ENCODE results near the gene DCAF8L2. TPM values are rescaled to one million over a fixed set of nuclear protein-coding genes. Genes with fewer than 3 reads are reported as not detected.
"Not testable (repeated sequence)": the region's sequence is repeated elsewhere in the genome, so short reads cannot be mapped to it uniquely, and the experiment has no call there.

The DCAF8L2 gene
- total RNA-seq (not detected), polyA plus RNA-seq (not detected), total RNA-seq (0 to 0.09 (median 0) reads per million in 6 experiments)

DNA sequence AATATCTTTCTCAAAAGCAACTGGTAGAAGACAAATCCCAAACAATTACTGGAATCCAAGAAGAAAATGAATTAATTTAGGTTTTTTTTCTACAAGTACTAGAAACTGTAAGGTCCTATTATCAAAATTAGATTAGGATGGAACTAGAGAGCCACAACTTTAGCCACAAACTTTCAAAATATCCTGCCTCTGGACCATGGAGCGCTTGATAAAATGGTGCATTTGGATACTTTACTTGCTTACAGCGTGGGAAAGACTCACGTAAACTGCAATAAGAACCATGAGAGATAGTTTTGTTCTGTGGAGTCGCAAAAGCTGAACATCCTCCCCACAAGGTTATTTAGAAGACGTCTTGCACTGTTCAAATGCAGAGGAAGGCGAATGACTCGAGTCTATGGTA is at the start of gene DCAF8L2:
DCAF8L2 (plus strand) TSS at position 301 of the 400 bp plus-strand sequence. CDS start 156,552 bp downstream, outside the sequence.
- DNase-seq: no peak
- Mint-ChIP-seq H3K4me1 (no peaks in the 10 kb centered on the region), H3K4me3 (no peak within 1 kb of the TSS), H3K27me3 (no peaks in the 10 kb centered on the region), H3K9me3 (peaks cover 0 to 13% (median 0%) of the 10 kb centered on the region in 9 donors), H3K27ac (no peak within 1 kb of the TSS), H3K36me3 (no peaks in the 10 kb centered on the region)
- ATAC-seq: no peak
- POLR2A ChIA-PET: no interaction called here

GRCh38 chrX:27541161-27541560 is 49.0 kb upstream of the DCAF8L2 start:
- H3K4me1 Mint-ChIP-seq, POLR2A ChIA-PET, ATAC-seq, DNase-seq, H3K36me3 Mint-ChIP-seq, H3K27ac Mint-ChIP-seq, H3K4me3 Mint-ChIP-seq, H3K27me3 Mint-ChIP-seq: not testable (repeated sequence)
- peaks cover 0 to 11% (median 1%) of the 10 kb centered on the region in 9 donors for H3K9me3 Mint-ChIP-seq

DNA sequence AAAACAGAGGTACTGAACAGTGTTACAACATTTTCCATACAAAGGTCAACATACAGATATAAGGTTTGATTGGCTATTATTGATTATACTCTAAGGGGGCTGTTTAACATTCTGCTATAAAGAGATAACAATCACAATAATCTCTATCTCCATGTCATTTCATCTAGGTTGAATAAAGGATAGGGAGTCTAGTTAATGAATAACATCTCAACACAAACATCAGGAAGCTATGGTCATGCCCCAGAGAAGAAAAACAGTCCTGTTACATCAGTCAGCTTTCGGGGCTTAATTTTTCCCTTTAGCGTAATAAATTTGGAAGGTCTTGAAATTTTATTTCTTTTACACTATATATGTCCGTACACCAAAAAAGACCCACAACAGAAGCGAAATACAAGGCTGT is 41.5 kb upstream of the DCAF8L2 start:
- no peak overlapping the region for H3K27ac Mint-ChIP-seq
- ATAC-seq (no peak), DNase-seq (no peak)
- POLR2A ChIA-PET: no interaction called here
- no peak overlapping the region for H3K4me3 Mint-ChIP-seq
- no peaks in the 10 kb centered on the region for H3K27me3 Mint-ChIP-seq
- H3K9me3 Mint-ChIP-seq: peaks cover 0 to 11% (median 3%) of the 10 kb centered on the region in 9 donors
- H3K4me1 Mint-ChIP-seq: no peaks in the 10 kb centered on the region
- H3K36me3 Mint-ChIP-seq: no peaks in the 10 kb centered on the region

DNA sequence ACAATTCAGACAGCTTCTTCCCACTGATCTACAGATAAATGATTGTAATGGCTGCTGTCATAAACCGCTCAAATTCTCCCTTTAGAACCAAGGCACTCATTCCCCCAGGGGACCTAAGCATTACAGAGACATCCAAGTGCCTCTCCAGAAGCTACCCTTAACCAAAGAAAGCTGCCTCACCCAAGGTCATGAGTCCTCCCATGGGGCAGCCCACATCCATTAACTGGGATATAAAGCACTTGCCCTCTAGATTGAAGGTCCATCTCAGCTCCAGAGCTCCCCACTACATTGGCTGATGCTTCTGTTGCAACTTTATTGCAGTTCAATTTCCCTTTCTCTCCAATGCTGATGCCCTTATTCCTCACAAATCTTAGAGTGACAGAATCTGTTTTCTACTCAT is 40.5 kb upstream of the DCAF8L2 start:
- POLR2A ChIA-PET: no interaction called here
- no peak overlapping the region for H3K27ac Mint-ChIP-seq
- H3K27me3 Mint-ChIP-seq: no peaks in the 10 kb centered on the region
- H3K4me3 Mint-ChIP-seq: no peak overlapping the region
- no peaks in the 10 kb centered on the region for H3K36me3 Mint-ChIP-seq
- no peaks in the 10 kb centered on the region for H3K4me1 Mint-ChIP-seq
- DNase-seq: peak in 1 of 10 donors; percentile 34
- peaks cover 0 to 10% (median 3%) of the 10 kb centered on the region in 9 donors for H3K9me3 Mint-ChIP-seq
- no peak for ATAC-seq

GRCh38 chrX:27555514-27555913 is 34.6 kb upstream of the DCAF8L2 start:
- DNase-seq: no peak
- H3K36me3 Mint-ChIP-seq: no peaks in the 10 kb centered on the region
- H3K27ac Mint-ChIP-seq: no peak overlapping the region
- no peaks in the 10 kb centered on the region for H3K27me3 Mint-ChIP-seq
- H3K4me1 Mint-ChIP-seq: no peaks in the 10 kb centered on the region
- no peak overlapping the region for H3K4me3 Mint-ChIP-seq
- H3K9me3 Mint-ChIP-seq: peaks cover 0 to 7% (median 2%) of the 10 kb centered on the region in 9 donors
- POLR2A ChIA-PET: no interaction called here
- ATAC-seq: no peak

DNA sequence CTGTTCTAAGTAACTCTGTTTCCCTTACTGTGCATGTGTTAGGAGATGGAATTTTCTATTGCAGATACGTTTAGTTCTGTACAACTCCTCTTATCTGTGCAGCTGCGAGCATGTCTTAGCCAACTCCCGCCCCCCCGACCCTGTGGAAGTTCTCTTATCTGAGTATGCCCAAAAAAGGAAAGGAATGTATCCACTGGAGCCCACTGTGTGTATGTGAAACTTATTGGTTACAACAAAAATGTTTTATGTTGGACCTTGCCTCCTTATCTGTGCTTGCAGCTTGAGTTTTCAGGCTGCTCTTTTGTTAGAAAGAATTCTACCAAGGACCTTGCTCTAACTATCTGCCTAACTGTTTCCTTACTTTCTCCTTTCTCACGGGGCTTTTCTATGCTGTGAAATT is 24.2 kb upstream of the DCAF8L2 start:
- H3K36me3 Mint-ChIP-seq: no peaks in the 10 kb centered on the region
- H3K4me1 Mint-ChIP-seq: no peaks in the 10 kb centered on the region
- no peak overlapping the region for H3K27ac Mint-ChIP-seq

DNA sequence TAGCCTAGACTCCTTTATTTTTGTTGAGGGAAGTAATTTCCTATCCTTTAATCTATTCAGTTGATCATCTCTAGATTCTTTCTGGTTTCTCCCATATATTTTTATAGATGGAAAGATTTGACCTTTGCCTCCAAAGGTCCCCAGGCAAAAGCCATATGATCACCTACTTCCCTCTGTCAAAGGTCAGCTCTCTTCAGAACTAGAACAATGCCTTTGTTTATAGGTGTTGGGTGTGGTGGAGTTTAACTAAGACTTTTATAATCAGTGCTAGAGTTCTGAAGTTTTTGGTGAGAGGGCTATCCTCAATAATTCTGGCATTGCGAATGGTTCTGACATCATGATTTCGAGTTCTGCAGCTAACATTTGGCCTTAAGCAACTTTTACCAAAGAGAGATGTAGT is 19.0 kb upstream of the DCAF8L2 start:
- no peak overlapping the region for H3K27ac Mint-ChIP-seq
- POLR2A ChIA-PET: no interaction called here
- no peak for ATAC-seq
- peaks cover 0 to 3% (median 0%) of the 10 kb centered on the region in 9 donors for H3K9me3 Mint-ChIP-seq
- H3K4me3 Mint-ChIP-seq: no peak overlapping the region
- DNase-seq: no peak
- H3K36me3 Mint-ChIP-seq: no peaks in the 10 kb centered on the region
- no peaks in the 10 kb centered on the region for H3K27me3 Mint-ChIP-seq
- no peaks in the 10 kb centered on the region for H3K4me1 Mint-ChIP-seq

More for the DNA sequence above, 24.2 kb upstream of the DCAF8L2 start:
- DNase-seq (no peak), ATAC-seq (no peak)
- peaks cover 0 to 6% (median 0%) of the 10 kb centered on the region in 9 donors for H3K9me3 Mint-ChIP-seq
- no peaks in the 10 kb centered on the region for H3K27me3 Mint-ChIP-seq
- POLR2A ChIA-PET: no interaction called here
- H3K4me3 Mint-ChIP-seq: no peak overlapping the region

DNA sequence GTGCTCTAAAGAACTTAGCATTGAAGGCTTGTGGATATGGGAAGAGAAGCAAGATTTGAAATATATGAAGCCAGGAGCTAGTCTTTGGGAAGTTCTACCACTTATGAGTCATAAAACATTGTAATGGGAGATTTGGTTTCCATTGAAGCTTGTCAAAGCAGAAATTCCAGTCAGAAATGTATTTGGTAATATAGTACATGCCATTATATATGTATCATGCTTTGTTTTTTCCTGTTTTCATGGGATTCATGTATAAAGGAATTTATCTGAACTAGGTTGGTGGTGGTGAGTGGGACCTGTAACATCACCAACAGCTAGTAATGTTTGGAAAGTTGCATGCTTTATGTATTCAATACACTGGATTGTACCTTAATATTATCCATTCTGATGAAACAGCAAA is 14.6 kb upstream of the DCAF8L2 start:
- no peaks in the 10 kb centered on the region for H3K27me3 Mint-ChIP-seq
- no peaks in the 10 kb centered on the region for H3K4me1 Mint-ChIP-seq
- H3K36me3 Mint-ChIP-seq: no peaks in the 10 kb centered on the region
- DNase-seq (no peak), ATAC-seq (no peak)
- H3K4me3 Mint-ChIP-seq: no peak overlapping the region
- H3K9me3 Mint-ChIP-seq: peaks cover 0 to 5% (median 0%) of the 10 kb centered on the region in 9 donors
- POLR2A ChIA-PET: no interaction called here
- H3K27ac Mint-ChIP-seq: peak overlapping the region in 1 of 10 donors; percentile 62

DNA sequence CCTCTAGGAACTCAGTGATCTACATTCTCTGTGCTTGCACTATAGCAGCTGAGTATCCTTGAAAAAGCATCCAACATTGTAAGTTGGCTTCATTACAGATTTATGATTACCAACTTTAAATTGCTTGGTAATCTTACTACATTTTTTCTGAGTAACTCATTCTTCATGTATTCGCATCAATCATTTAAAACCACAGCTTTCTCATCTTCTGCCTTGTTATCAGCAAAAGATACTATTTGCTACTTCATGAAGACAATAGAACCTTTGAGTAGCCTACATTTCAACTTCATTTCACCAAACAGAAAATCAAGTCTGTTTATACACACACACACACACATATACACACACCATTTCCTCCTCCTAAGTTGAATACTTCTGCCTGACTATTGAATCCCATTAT is 6.2 kb upstream of the DCAF8L2 start:
- Mint-ChIP-seq H3K4me1 (no peaks in the 10 kb centered on the region), H3K27me3 (no peaks in the 10 kb centered on the region), H3K4me3 (no peak overlapping the region), H3K36me3 (no peaks in the 10 kb centered on the region), H3K9me3 (peaks cover 0 to 23% (median 0%) of the 10 kb centered on the region in 9 donors), H3K27ac (no peak overlapping the region)
- DNase-seq: no peak
- POLR2A ChIA-PET: no interaction called here
- ATAC-seq: no peak

DNA sequence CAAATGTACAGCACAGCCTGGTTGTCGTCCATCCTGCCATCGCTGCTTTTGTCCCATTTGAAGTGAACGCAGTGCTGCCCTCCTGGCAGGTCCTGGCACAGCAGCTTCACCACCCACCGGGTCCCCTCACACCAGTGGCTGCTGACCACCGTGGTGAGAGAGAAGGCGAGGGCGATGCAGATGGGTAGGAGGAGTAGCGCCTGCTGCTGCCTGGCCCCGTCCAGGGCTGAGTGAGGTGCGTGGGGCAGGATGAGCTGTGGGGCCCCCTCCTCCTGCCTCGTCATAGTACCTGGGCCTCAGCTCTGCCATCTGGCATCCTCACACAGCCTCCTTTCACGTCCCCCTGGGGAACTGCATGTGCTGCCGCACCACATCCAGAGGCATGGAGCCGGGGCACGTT is 1.8 kb downstream of the DCAF8L2 start:
- peaks cover 0 to 12% (median 0%) of the 10 kb centered on the region in 9 donors for H3K9me3 Mint-ChIP-seq
- H3K36me3 Mint-ChIP-seq: no peaks in the 10 kb centered on the region
- POLR2A ChIA-PET: no interaction called here
- no peaks in the 10 kb centered on the region for H3K27me3 Mint-ChIP-seq
- ATAC-seq (no peak), DNase-seq (no peak)
- no peaks in the 10 kb centered on the region for H3K4me1 Mint-ChIP-seq
- no peak overlapping the region for H3K4me3 Mint-ChIP-seq
- H3K27ac Mint-ChIP-seq: no peak overlapping the region

- no peak for DNase-seq
- no peaks in the 10 kb centered on the region for H3K4me1 Mint-ChIP-seq
- H3K4me3 Mint-ChIP-seq: no peak overlapping the region
- H3K9me3 Mint-ChIP-seq: peaks cover 0 to 5% (median 0%) of the 10 kb centered on the region in 9 donors
- POLR2A ChIA-PET: no interaction called here
- no peak overlapping the region for H3K27ac Mint-ChIP-seq
- no peaks in the 10 kb centered on the region for H3K27me3 Mint-ChIP-seq
- no peaks in the 10 kb centered on the region for H3K36me3 Mint-ChIP-seq
- ATAC-seq: no peak
Observed at GRCh38 chrX:27597508-27597907, 7.4 kb downstream of the DCAF8L2 start.

DNA sequence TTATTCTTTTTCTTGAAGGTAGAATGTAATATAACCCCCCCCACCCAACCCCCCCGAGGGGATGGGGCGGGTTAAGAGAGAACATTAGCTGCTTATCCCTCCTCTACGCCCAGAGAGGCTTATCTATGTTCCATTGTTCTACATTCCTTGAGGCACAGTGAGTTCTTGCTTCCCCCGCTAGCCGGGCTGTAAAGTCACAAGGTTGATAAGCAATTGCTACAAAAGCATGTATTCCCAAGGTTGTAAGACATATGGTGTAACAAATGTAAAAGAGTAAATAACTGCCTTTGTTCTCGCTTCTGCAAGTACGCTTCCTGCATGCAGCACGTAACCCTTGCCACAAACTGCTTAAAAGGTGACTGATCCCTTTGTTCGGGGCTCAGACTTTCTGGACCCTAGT is 8.2 kb downstream of the DCAF8L2 start:
- Mint-ChIP-seq H3K36me3 (no peaks in the 10 kb centered on the region), H3K9me3 (peaks cover 0 to under 1% (median 0%) of the 10 kb centered on the region in 9 donors)
- ATAC-seq: no peak

GRCh38 chrX:27599928-27600327 is 9.8 kb downstream of the DCAF8L2 start:
- Mint-ChIP-seq H3K36me3 (no peaks in the 10 kb centered on the region), H3K4me3 (no peak overlapping the region), H3K27ac (no peak overlapping the region), H3K27me3 (no peaks in the 10 kb centered on the region), H3K9me3 (no peaks in the 10 kb centered on the region), H3K4me1 (no peaks in the 10 kb centered on the region)
- no peak for ATAC-seq
- no peak for DNase-seq
- POLR2A ChIA-PET: no interaction called here

More for the DNA sequence above, 8.2 kb downstream of the DCAF8L2 start:
- H3K27me3 Mint-ChIP-seq: no peaks in the 10 kb centered on the region
- H3K27ac Mint-ChIP-seq: no peak overlapping the region
- POLR2A ChIA-PET: no interaction called here
- no peak for DNase-seq
- H3K4me1 Mint-ChIP-seq: no peaks in the 10 kb centered on the region
- H3K4me3 Mint-ChIP-seq: no peak overlapping the region

DNA sequence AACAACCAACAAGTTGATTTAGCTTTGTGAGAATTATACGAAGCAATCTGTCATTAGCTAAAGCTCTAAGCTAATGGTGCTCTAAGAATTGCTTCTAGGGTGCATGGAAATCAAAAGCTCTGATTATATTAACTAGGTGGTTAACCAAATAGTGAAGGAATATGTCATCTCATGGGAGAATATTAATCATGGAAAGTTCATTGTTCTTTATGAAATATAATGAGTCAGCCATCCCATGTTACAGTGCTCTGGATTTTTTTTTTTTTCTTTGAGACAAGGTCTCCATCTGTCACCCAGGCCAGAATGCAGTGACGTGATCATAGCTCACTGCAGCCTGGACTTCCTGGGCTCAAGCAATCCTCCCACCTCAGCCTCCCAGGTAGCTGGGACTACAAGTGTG is 10.5 kb downstream of the DCAF8L2 start:
- H3K27ac Mint-ChIP-seq: no peak overlapping the region
- H3K4me3 Mint-ChIP-seq: no peak overlapping the region
- no peaks in the 10 kb centered on the region for H3K9me3 Mint-ChIP-seq
- POLR2A ChIA-PET: no interaction called here
- H3K27me3 Mint-ChIP-seq: no peaks in the 10 kb centered on the region
- H3K36me3 Mint-ChIP-seq: no peaks in the 10 kb centered on the region
- H3K4me1 Mint-ChIP-seq: no peaks in the 10 kb centered on the region
- DNase-seq (no peak), ATAC-seq (no peak)
